ENCODE measurements around the gene GAS2.

DNA sequence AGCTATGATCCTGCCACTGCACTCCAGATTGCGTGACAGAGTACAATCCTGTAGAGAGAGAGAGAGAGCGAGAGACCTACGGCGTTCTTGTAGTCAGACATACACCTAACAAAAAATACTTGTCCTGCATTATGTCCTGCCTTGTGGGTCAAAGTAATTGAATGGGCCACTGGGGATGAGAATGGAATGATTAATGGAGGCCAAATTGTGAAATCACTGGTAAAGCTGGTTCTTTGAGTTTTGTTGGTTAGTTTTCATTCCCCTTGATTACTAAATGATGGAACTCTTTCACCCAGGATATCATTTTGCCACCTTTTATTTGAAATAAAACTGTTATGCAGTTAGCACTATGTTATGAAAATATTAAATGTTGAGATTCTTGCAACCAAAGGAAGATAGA, 18.7 kb downstream of the GAS2 start:
- TF ChIP-seq ZFP36 (IDR thresholded peaks at IDR 0.05; ENCODE audit: borderline replicate concordance, partially characterized antibody) (no peak), POLR2A (IDR thresholded peaks at IDR 0.05; ENCODE audit: low read length) (no peak), EHMT2 (IDR thresholded peaks at IDR 0.05; ENCODE audit: low read depth) (no peak), CHD4 (IDR thresholded peaks at IDR 0.05; ENCODE audit: borderline replicate concordance) (no peak), KDM5A (IDR thresholded peaks at IDR 0.05) (no peak)
- TF ChIP-seq, protein P1, sequence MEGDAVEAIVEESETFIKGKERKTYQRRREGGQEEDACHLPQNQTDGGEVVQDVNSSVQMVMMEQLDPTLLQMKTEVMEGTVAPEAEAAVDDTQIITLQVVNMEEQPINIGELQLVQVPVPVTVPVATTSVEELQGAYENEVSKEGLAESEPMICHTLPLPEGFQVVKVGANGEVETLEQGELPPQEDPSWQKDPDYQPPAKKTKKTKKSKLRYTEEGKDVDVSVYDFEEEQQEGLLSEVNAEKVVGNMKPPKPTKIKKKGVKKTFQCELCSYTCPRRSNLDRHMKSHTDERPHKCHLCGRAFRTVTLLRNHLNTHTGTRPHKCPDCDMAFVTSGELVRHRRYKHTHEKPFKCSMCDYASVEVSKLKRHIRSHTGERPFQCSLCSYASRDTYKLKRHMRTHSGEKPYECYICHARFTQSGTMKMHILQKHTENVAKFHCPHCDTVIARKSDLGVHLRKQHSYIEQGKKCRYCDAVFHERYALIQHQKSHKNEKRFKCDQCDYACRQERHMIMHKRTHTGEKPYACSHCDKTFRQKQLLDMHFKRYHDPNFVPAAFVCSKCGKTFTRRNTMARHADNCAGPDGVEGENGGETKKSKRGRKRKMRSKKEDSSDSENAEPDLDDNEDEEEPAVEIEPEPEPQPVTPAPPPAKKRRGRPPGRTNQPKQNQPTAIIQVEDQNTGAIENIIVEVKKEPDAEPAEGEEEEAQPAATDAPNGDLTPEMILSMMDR (IDR thresholded peaks at IDR 0.05): no peak
- TF ChIP-seq, protein P2, sequence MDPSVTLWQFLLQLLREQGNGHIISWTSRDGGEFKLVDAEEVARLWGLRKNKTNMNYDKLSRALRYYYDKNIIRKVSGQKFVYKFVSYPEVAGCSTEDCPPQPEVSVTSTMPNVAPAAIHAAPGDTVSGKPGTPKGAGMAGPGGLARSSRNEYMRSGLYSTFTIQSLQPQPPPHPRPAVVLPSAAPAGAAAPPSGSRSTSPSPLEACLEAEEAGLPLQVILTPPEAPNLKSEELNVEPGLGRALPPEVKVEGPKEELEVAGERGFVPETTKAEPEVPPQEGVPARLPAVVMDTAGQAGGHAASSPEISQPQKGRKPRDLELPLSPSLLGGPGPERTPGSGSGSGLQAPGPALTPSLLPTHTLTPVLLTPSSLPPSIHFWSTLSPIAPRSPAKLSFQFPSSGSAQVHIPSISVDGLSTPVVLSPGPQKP (IDR thresholded peaks at IDR 0.05; ENCODE audit: low read depth, low read length): no peak
- TF ChIP-seq, protein P3, sequence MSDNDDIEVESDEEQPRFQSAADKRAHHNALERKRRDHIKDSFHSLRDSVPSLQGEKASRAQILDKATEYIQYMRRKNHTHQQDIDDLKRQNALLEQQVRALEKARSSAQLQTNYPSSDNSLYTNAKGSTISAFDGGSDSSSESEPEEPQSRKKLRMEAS (IDR thresholded peaks at IDR 0.05): no peak

Data from A549 (cell line).